Panc1 (cell line): ENCODE results near the gene VASN. TPM values are rescaled to one million over a fixed set of nuclear protein-coding genes. Genes with fewer than 3 reads are reported as not detected.

Source experiments
- ATAC-seq: fragments of 200-7000 bp; cut with Tn5 transposase; 2 replicates; pipeline ENCODE4 v1.9.1; 2020; ENCODE audit warnings: mild to moderate bottlenecking, moderate library complexity
- BruUV-seq: library from RNA; stranded (reverse); fragments of 400-500 nt; replicated peaks from 2 replicates; lab custom pipeline; 2021; lab: Mats Ljungman, UMichigan
- CTCF ChIA-PET: fragments of 300-600 bp; sonication (Branson Sonifier 250); formaldehyde crosslinking; loops from one replicate; lab custom pipeline; 2022; ENCODE audit warnings: antibody characterized with exemption; lab: Charles Lee
- POLR2A ChIA-PET: fragments of 300-600 bp; sonication (Branson Sonifier 250); formaldehyde crosslinking; loops from one replicate; lab custom pipeline; 2022; ENCODE audit warnings: antibody characterized with exemption; lab: Charles Lee
- DNase-seq: peaks from one replicate; pipeline ENCODE4 v3.0.0-alpha.2; 2010; ENCODE audit warnings: low read depth, low spot score
- H3K27ac ChIP-seq: 2 replicates; pipeline ENCODE4 v1.5.1; 2011; ENCODE audit warnings: mild to moderate bottlenecking, low read length, inconsistent platforms
- H3K27me3 ChIP-seq: fragments of 200-500 bp; sonication (Bioruptor generic); 2 replicates; pipeline ENCODE4 v1.6.0; 2014; ENCODE audit warnings: low read length, inconsistent platforms; ENCODE audit not compliant: control insufficient read depth, insufficient read depth
- H3K36me3 ChIP-seq: fragments of 200-500 bp; sonication (Bioruptor generic); 2 replicates; pipeline ENCODE4 v1.5.1; 2014; ENCODE audit warnings: inconsistent platforms, mild to moderate bottlenecking, low read length, moderate library complexity; ENCODE audit not compliant: control insufficient read depth, insufficient read depth
- H3K4me1 ChIP-seq: 2 replicates; pipeline ENCODE4 v1.5.1; 2011; ENCODE audit warnings: inconsistent platforms, mild to moderate bottlenecking, low read length, moderate library complexity; ENCODE audit not compliant: control insufficient read depth, insufficient read depth
- H3K4me3 ChIP-seq, 2 experiments: 2 replicates each; pipeline ENCODE4 v1.5.1; 2011 to 2012; ENCODE audit warnings: low read depth in 2 of 2, low read length in 2 of 2, mild to moderate bottlenecking in 2 of 2, inconsistent platforms in 1 of 2, moderate library complexity in 1 of 2
- H3K9me3 ChIP-seq: fragments of 200-500 bp; sonication (Bioruptor generic); 2 replicates; pipeline ENCODE4 v1.5.1; 2014; ENCODE audit warnings: low read depth, mild to moderate bottlenecking, inconsistent platforms, low read length, moderate library complexity; ENCODE audit not compliant: control insufficient read depth, insufficient read depth
- CTCF ChIP-seq: fragments of 450-650 bp; IDR thresholded peaks from 2 replicates; pipeline ENCODE4 v1.5.1; 2017; ENCODE audit warnings: mild to moderate bottlenecking
- POLR2AphosphoS5 ChIP-seq: IDR thresholded peaks from 2 replicates; pipeline ENCODE4 v1.6.1; 2012; ENCODE audit warnings: mild to moderate bottlenecking, low read depth, low read length, moderate library complexity
- REST ChIP-seq, 2 experiments: IDR thresholded peaks; 2 replicates each; pipeline ENCODE4 v1.6.1; 2011 to 2012; ENCODE audit warnings: low read depth in 2 of 2, control low read depth in 1 of 2, low read length in 1 of 2, mild to moderate bottlenecking in 1 of 2, moderate library complexity in 1 of 2; ENCODE audit not compliant: insufficient read depth in 1 of 2
- SIN3A ChIP-seq: IDR thresholded peaks from 2 replicates; pipeline ENCODE4 v1.6.1; 2012; ENCODE audit warnings: low read depth, mild to moderate bottlenecking, low read length, moderate library complexity, borderline replicate concordance; ENCODE audit not compliant: insufficient read depth
- TCF7L2 ChIP-seq: IDR thresholded peaks from 2 replicates; pipeline ENCODE4 v1.6.1; 2011; ENCODE audit warnings: mild to moderate bottlenecking, low read depth, low read length, inconsistent platforms
- in situ Hi-C: cut with HindIII; loops from 2 replicates; pipeline ENCODE4 v1.10.0; 2016; ENCODE audit warnings: low sequenced_read_pairs, low pct_unique_long_range_greater_than_20kb
- intact Hi-C: fragments of 100-400 bp; cut with micrococcal nuclease; formaldehyde crosslinking; loops from one replicate; pipeline ENCODE4 v1.10.0; 2022; ENCODE audit not compliant: unreplicated experiment
- total RNA-seq: library from RNA; stranded (reverse); gene quantifications from one replicate; pipeline ENCODE4 v1.2.1, GENCODE V29; 2021; ENCODE audit not compliant: unreplicated experiment

VASN gene
- total RNA-seq, 1 experiment from 2014 or later = 33.5 TPM

- TF ChIP-seq SIN3A (no peak), POLR2AphosphoS5 (no peak), CTCF (peak; percentile 97), REST (IDR thresholded peaks at IDR 0.05; ENCODE audit: insufficient read depth in 1 of 2, low read depth in 2 of 2, low read length in 1 of 2) (no peak)
- in situ Hi-C loops = no loop called here
Measured at GRCh38 chr16:4402439-4403132, 30.9 kb downstream of the VASN start.

GRCh38 chr16:4403133-4403949, 31.7 kb downstream of the VASN start:
- BruUV-seq = no TSS peak
- no peak overlapping the region for H3K4me3 ChIP-seq
- CTCF ChIA-PET = interaction anchor here (0.6 to 3.1 kb wide), 15 partner anchors 10 to 1001 kb away, joined by 3 to 35 read pairs (median 5); partner anchors contain the start of gene PAM16
- TF ChIP-seq REST (IDR thresholded peaks at IDR 0.05; ENCODE audit: insufficient read depth in 1 of 2, low read depth in 2 of 2, low read length in 1 of 2) (no peak), SIN3A (no peak), POLR2AphosphoS5 (no peak), TCF7L2 (no peak), CTCF (no peak)
- no peaks in the 10 kb centered on the region for H3K4me1 ChIP-seq
- H3K36me3 ChIP-seq = peaks cover 2% of the 10 kb centered on the region; the same call in 1 of the 2 replicates
- DNase-seq = no peak
- no peak overlapping the region for H3K27ac ChIP-seq
- in situ Hi-C loops = no loop called here
- intact Hi-C loops = no loop called here
- POLR2A ChIA-PET = no interaction called here
- no peak; the same call in 1 of the 2 replicates for ATAC-seq
- no peaks in the 10 kb centered on the region for H3K9me3 ChIP-seq
- H3K27me3 ChIP-seq = no peaks in the 10 kb centered on the region

More at GRCh38 chr16:4402439-4403132, 30.9 kb downstream of the VASN start:
- no peak for DNase-seq
- H3K4me3 ChIP-seq = no peak overlapping the region
- peak; percentile 92 for ATAC-seq
- intact Hi-C loops = no loop called here
- H3K27ac ChIP-seq = no peak overlapping the region
- H3K27me3 ChIP-seq = no peaks in the 10 kb centered on the region
- no TSS peak for BruUV-seq
- ChIA-PET CTCF (interaction anchor here (0.6 to 3.1 kb wide), 17 partner anchors 9 to 1002 kb away, joined by 3 to 35 read pairs (median 5); partner anchors contain the start of gene PAM16), POLR2A (no interaction called here)
- H3K4me1 ChIP-seq = no peaks in the 10 kb centered on the region
- peaks cover 2% of the 10 kb centered on the region; the same call in 1 of the 2 replicates for H3K36me3 ChIP-seq
- no peaks in the 10 kb centered on the region for H3K9me3 ChIP-seq
